SHP77 (cell line): ENCODE measurements around the gene CCDC40.
A peak's percentile ranks its signal among the peaks of the same experiment; 100 is the strongest.

Experiments
- DNase-seq, 2 experiments: peaks; one replicate each; lab custom pipeline; 2025; lab: John Stamatoyannopoulos, UW

CCDC40 gene

GRCh38 chr17:80000981-80001775 is 35.3 kb upstream of the CCDC40 start:
- DNase-seq: no peak

- DNase-seq: no peak
Observed at GRCh38 chr17:80002070-80002641, 34.3 kb upstream of the CCDC40 start.

DNA sequence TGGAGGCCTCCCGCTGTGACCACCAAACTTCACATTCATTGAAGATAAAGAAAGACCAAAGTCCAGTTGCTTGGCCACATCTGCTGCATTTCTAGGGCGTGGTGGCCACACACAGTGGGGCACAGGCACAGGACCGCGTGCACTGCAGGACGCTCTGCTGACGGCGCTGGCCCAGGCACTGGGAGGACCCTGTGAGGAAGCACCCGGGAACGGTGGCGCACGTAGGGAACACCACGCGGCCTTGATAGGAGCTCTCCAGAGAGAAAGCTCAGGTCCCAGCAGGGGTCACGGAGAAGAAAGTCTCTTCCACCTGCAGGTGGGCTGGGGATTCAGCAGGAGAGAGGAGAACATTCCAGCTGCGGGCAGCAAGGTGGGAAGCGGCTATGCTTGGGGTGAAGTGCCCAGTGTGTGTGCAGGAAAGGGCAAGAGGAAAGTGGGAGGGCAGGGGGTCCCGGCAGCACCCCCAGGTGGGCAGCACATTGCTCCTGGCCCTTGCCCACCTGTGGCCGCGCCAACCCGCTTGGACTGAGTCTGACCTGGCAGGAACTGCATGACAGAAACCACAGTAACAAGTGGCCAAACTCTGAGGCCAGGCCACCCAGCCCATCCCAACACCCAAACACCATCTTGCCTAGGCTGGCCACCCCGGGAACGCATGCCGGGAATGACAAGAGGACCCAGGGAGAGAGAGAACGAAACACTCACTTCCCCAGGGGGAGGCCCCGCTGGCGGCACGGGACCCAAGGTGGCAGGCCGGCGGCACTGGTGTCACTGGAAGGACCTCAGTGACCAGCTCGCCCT is 33.6 kb upstream of the CCDC40 start:
- no peak for DNase-seq

DNA sequence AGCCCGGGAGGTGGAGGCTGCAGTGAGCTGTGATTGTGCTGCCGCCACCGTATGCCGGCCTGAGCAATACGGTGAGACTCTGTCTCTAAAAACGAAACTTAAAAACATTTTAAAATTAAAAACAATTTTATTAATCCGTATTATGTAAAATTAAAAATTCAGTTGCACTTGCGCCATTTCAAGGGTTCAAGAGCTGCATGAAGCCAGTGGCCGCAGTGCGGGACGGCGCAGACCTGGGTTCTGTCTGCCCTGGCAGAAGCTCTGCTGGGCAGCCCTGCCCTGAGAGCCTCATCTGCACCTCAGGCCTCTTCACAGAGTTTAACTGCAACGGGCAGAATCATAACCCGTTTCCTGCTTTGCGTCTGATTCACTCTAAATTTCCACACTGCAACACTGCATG is 32.5 kb upstream of the CCDC40 start:
- DNase-seq: no peak

GRCh38 chr17:80005360-80006338 is 30.8 kb upstream of the CCDC40 start:
- peak; percentile 15 to 42 for DNase-seq

DNA sequence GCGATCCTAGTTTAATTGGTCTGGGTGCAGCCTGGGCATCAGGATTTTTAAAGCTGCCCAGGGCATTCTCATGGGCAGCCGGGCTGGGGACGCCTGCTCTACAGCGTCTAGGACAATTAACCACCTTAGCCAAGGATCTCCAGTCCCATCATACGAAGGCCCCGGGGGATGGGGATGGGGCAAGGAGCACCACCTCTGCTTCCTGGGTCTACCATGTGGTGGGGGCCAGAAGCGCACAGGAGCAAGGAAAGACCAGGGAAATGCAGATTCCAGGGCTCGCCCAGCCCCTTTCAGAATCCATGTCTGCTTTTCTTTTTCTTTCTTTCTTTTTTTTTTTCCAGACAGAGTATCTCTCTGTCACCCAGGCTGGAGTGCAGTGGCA is 30.1 kb upstream of the CCDC40 start:
- DNase-seq: no peak

GRCh38 chr17:80006811-80007752 is 29.4 kb upstream of the CCDC40 start:
- DNase-seq: no peak

DNA sequence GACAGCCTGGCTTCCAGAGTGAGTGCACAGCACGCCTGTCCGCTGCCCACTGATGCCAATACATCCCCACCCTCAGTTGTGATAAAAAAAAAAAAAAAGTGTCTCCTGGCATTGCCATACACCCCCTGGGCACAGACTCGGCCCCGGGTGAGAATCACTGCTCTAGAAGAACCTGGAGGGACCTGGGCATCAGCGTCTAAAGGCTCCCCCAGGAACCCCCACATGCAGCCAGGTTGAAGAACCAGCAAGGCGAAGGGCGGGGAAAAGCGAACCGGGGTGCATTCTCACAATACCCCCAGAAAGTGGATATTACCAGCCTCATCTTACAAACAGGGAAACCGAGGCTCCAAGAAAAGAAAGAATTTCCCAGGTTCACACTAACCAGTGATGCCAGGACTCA is 28.5 kb upstream of the CCDC40 start:
- DNase-seq: no peak

DNA sequence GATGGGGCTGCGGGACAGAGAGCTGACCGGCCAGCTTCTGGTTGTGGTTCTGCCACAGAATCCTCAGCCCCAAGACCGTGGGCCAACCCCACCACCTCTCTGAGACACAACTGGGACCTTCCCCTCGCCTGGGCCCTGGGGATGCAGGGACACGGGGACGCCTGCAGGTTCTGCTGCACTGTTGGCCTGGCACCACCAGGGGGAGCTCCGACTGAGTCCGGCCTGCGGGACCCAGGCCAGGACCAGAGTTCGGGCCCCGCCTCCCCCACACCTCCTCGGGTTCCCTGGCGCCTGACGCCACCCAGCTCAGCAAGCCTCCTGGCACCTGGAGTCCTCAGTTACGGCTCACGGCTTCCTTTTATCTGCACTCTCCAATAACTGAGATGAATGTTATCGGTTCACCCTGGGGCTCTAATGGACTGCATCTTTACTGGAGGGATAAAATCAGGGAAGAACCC is 28.0 kb upstream of the CCDC40 start:
- DNase-seq: peak; percentile 79 to 86

DNA sequence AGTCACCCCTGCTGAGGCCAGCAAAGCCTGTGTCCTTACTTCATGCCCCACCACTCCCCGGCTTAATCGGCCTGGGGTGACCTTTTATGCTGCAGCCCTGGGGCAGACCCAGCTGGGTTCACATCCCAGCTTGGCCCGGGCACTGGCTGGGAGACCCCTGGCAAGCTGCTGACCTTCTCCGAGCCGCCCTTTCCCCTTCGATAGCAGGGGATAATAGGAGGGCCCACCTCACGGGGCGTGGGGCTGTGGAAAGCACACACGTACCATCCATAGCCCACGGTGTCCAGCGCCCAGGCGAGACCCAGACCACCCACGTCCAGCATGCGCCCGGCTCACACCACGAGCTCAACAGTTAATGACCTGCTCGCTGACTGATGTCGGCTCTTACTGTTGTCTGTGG is 27.6 kb upstream of the CCDC40 start:
- no peak for DNase-seq

- no peak for DNase-seq
Observed at GRCh38 chr17:80009391-80010282, 26.8 kb upstream of the CCDC40 start.

DNA sequence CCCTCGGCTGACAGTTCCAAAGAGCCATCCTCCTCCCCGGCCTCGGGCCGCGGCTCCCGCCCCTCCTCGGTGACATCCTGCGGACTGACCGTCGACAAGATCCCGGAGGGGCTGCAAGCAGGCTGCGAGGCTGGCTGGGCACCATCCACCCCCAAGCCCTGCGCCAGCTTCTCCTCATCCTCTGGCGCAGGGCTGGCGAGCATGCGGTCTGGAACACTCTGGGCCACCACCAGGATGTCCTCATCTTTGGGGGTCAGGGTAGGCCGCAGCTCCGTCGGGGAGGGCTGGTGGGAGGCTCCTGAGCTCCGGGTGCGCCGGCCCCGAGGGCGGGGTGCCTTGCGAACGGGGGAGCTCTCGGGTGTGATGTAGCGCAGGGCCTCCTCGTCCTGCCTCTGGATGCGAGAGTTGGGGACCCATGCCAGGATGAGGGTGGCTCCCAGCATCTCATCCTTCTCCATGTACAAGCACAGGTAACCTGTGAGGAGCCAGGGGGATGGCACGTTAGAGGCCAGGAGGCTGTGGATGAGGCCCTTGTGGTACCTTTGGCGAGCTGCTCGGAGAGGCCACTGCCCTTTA is 26.1 kb upstream of the CCDC40 start:
- DNase-seq: no peak

DNA sequence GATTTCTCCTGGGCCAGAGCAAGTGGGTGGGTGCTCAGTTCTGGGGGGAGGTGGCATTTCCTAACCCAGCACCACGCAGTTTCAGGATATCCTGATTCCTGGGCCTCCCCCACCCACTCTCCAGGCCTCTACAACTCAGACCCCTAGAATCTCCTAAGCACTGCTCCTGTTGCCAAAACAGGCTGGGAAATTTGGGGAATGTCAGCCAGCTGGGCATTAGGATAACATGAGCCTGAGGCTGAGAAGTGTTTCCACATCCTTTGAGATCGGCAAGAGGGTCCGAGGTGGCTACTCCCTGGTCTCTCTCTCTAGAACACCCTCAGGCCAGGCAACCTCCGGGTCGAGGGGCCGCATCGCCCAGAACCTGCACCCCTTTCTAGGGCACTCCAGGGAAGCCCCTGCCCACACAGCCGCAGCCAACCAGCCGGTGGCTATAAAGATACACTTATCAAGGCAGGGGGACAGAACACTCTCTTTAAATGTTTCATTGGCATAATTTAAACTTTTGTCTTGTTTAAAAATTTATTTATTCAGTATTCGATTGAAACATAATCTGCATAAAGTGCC is 24.4 kb upstream of the CCDC40 start:
- no peak for DNase-seq

- DNase-seq: no peak
Observed at GRCh38 chr17:80012765-80013741, 23.4 kb upstream of the CCDC40 start.

- no peak for DNase-seq
Observed at GRCh38 chr17:80017226-80018010, 19.0 kb upstream of the CCDC40 start.

DNA sequence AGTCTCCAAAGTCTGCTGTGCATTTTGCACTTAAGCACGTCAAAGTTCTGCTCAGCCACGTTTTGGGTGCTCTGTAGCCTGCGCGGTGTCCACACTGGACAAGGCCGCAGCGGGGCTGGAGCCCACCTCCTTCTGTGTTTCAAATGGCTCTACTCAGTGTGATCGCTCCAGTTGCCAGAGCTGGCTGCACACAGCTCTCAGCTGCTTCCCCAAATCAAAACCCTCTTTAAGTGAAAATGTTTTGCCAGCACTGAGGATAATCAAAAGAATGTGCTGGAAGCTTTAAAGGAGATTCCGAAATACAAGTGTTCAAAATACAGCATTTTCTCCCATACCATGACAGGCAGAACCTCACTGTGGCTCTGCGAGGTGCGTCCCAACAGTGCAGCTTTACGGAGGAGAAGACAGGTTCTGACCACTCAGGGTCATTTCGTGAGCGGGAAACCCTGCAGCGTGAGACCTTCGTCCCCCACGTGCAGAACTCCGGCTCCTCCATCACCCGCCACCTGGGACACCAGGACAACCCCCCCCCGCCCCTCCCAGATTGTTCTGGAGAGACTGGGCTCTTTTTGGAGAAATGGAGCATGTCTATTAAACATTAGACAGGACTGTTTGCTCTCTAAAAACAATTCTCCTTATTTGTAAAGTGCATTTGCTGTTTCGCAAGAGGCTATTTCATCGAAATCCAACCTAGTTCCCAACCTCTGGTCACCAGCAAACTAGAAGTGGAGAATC is 17.4 kb upstream of the CCDC40 start:
- DNase-seq: no peak
